Measurements from ENCODE around the gene ATP6V0E2. TPM values are rescaled to one million over a fixed set of nuclear protein-coding genes. Genes with fewer than 3 reads are reported as not detected.

Gene ATP6V0E2
- total RNA-seq, 1 donor from 2014 or later: 40.8 TPM

- H3K27me3 ChIP-seq (ENCODE audit: control insufficient read depth, insufficient read depth, low read length): no peaks in the 10 kb centered on the region
- no peak overlapping the region for H3K4me3 ChIP-seq (ENCODE audit: low read depth, low read length)
- TF ChIP-seq CTCF (IDR thresholded peaks at IDR 0.05; ENCODE audit: insufficient read depth, low read length, poor library complexity, severe bottlenecking): no peak
- DNase-seq (ENCODE audit: low read depth): no peak
- peaks cover 2% of the 10 kb centered on the region for H3K36me3 ChIP-seq (ENCODE audit: control insufficient read depth, insufficient read depth, low read length)
Measured at GRCh38 chr7:149863500-149863899, 10.3 kb upstream of the ATP6V0E2 start.

- H3K27me3 ChIP-seq (ENCODE audit: control insufficient read depth, insufficient read depth, low read length): no peaks in the 10 kb centered on the region
- peaks cover 2% of the 10 kb centered on the region for H3K36me3 ChIP-seq (ENCODE audit: control insufficient read depth, insufficient read depth, low read length)
- H3K4me3 ChIP-seq (ENCODE audit: low read depth, low read length): no peak overlapping the region
- DNase-seq (ENCODE audit: low read depth): no peak
- TF ChIP-seq CTCF (IDR thresholded peaks at IDR 0.05; ENCODE audit: insufficient read depth, low read length, poor library complexity, severe bottlenecking): no peak
Measured at GRCh38 chr7:149864023-149864422, 9.7 kb upstream of the ATP6V0E2 start.

GRCh38 chr7:149864751-149865150 lies 9.0 kb upstream of the ATP6V0E2 start:
- no peaks in the 10 kb centered on the region for H3K27me3 ChIP-seq (ENCODE audit: control insufficient read depth, insufficient read depth, low read length)
- no peak for TF ChIP-seq CTCF (IDR thresholded peaks at IDR 0.05; ENCODE audit: insufficient read depth, low read length, poor library complexity, severe bottlenecking)

GRCh38 chr7:149865437-149865836 lies 8.3 kb upstream of the ATP6V0E2 start:
- DNase-seq (ENCODE audit: low read depth): no peak
- TF ChIP-seq CTCF (IDR thresholded peaks at IDR 0.05; ENCODE audit: insufficient read depth, low read length, poor library complexity, severe bottlenecking): no peak
- Histone ChIP-seq H3K36me3 (ENCODE audit: control insufficient read depth, insufficient read depth, low read length) (peaks cover 2% of the 10 kb centered on the region), H3K4me3 (ENCODE audit: low read depth, low read length) (no peak overlapping the region), H3K27me3 (ENCODE audit: control insufficient read depth, insufficient read depth, low read length) (no peaks in the 10 kb centered on the region)

More at GRCh38 chr7:149864751-149865150, 9.0 kb upstream of the ATP6V0E2 start:
- Histone ChIP-seq H3K4me3 (ENCODE audit: low read depth, low read length) (no peak overlapping the region), H3K36me3 (ENCODE audit: control insufficient read depth, insufficient read depth, low read length) (peaks cover 2% of the 10 kb centered on the region)
- no peak for DNase-seq (ENCODE audit: low read depth)

- H3K27me3 ChIP-seq (ENCODE audit: control insufficient read depth, insufficient read depth, low read length): no peaks in the 10 kb centered on the region
- no peak for TF ChIP-seq CTCF (IDR thresholded peaks at IDR 0.05; ENCODE audit: insufficient read depth, low read length, poor library complexity, severe bottlenecking)
Measured at GRCh38 chr7:149866139-149866778, 7.5 kb upstream of the ATP6V0E2 start.

More at GRCh38 chr7:149866139-149866778, 7.5 kb upstream of the ATP6V0E2 start:
- Histone ChIP-seq H3K36me3 (ENCODE audit: control insufficient read depth, insufficient read depth, low read length) (peaks cover 2% of the 10 kb centered on the region), H3K4me3 (ENCODE audit: low read depth, low read length) (no peak overlapping the region)
- DNase-seq (ENCODE audit: low read depth): no peak
